K562 (cell line): Measurements from ENCODE around the gene CCDC159. TPM values are rescaled to one million over a fixed set of nuclear protein-coding genes. Genes with fewer than 3 reads are reported as not detected.

ENCODE experiments used
- ATAC-seq: fragments of 200-7000 bp; cut with Tn5 transposase; 3 replicates; pipeline ENCODE4 v1.9.1; 2020; ENCODE audit warnings: moderate library complexity
- BruUV-seq: library from RNA; stranded (reverse); fragments of 400-500 nt; replicated peaks from 2 replicates; lab custom pipeline; 2021; lab: Mats Ljungman, UMichigan
- CTCF ChIA-PET: fragments of 300-600 bp; formaldehyde crosslinking; extraction: SDS; loops from one replicate; lab custom pipeline; 2021; ENCODE audit warnings: low intra/inter-chr PET ratio; lab: Yijun Ruan, JAX
- POLR2A ChIA-PET: fragments of 300-600, 350-650 bp; sonication (Branson Sonifier 250); formaldehyde crosslinking; extraction: SDS; loops from one replicate; lab custom pipeline; 2021; ENCODE audit warnings: antibody characterized with exemption, inconsistent platforms; lab: Yijun Ruan, JAX
- DNase-seq, 4 experiments: peaks; one replicate each; pipeline versions ENCODE4 v3.0.0 to v3.0.0-alpha.2; 2011 to 2018; ENCODE audit warnings: low spot score in 3 of 4, mixed read lengths in 3 of 4; ENCODE audit errors: extremely low read depth in 1 of 4
- FAIRE-seq: peaks from 2 replicates; lab custom pipeline; 2011; peaks lifted over from hg19 to GRCh38; lab: Jason Lieb, UNC
- H2AFZ ChIP-seq: 2 replicates; pipeline ENCODE4 v1.6.0; 2011; ENCODE audit warnings: low read depth, low read length, control low read depth, inconsistent platforms
- H3K27ac ChIP-seq: fragments of 200-600 bp; 3 replicates; pipeline ENCODE4 v1.8.0; 2011; ENCODE audit warnings: low read depth, mild to moderate bottlenecking, control low read depth, inconsistent platforms, low read length, moderate library complexity, mixed read lengths; ENCODE audit errors: extremely low read depth
- H3K27me3 ChIP-seq, 2 experiments: fragments of 300-600 bp in 1 of 2; 2 replicates in 1 of 2; 3 replicates in 1 of 2; pipeline versions ENCODE4 v1.6.0 to v1.8.0; 2011; ENCODE audit warnings: inconsistent platforms in 2 of 2, low read length in 2 of 2, mild to moderate bottlenecking in 1 of 2, mixed read lengths in 1 of 2, moderate library complexity in 1 of 2; ENCODE audit not compliant: control insufficient read depth in 2 of 2, insufficient read depth in 2 of 2
- H3K36me3 ChIP-seq: fragments of 300-600 bp; 3 replicates; pipeline ENCODE4 v1.8.0; 2011; ENCODE audit warnings: mild to moderate bottlenecking, low read length, inconsistent platforms; ENCODE audit not compliant: control insufficient read depth, insufficient read depth
- H3K4me1 ChIP-seq, 2 experiments: fragments of 200-600 bp in 1 of 2; replicated peaks in 1 of 2; 2 replicates in 1 of 2; 3 replicates in 1 of 2; pipeline versions ENCODE4 v1.5.1 to v1.8.0; 2011; ENCODE audit warnings: inconsistent platforms in 2 of 2, low read length in 2 of 2, mild to moderate bottlenecking in 1 of 2, mixed read lengths in 1 of 2, moderate library complexity in 1 of 2; ENCODE audit not compliant: control insufficient read depth in 2 of 2, insufficient read depth in 2 of 2
- H3K4me2 ChIP-seq: 2 replicates; pipeline ENCODE4 v1.6.1; 2011; ENCODE audit warnings: low read length, control low read depth, inconsistent platforms, mixed read lengths; ENCODE audit not compliant: insufficient read depth
- H3K4me3 ChIP-seq: fragments of 200-600 bp; sonication (generic), shearing (Covaris generic); 2 replicates; pipeline ENCODE4 v1.5.1; 2016; ENCODE audit warnings: control low read depth, inconsistent platforms
- H3K79me2 ChIP-seq: fragments of 200-600 bp; 3 replicates; pipeline ENCODE4 v1.8.0; 2011; ENCODE audit warnings: low read length, inconsistent platforms; ENCODE audit not compliant: control insufficient read depth, insufficient read depth
- H3K9ac ChIP-seq, 2 experiments: 2 replicates each; pipeline versions ENCODE4 v1.6.0 to v1.6.1; 2011; ENCODE audit warnings: low read depth in 2 of 2, low read length in 2 of 2, control low read depth in 1 of 2, inconsistent platforms in 1 of 2, mild to moderate bottlenecking in 1 of 2, mixed read lengths in 1 of 2; ENCODE audit not compliant: insufficient read depth in 1 of 2
- H3K9me1 ChIP-seq: one replicate; pipeline ENCODE4 v1.6.0; 2011; ENCODE audit warnings: inconsistent platforms, mild to moderate bottlenecking, low read length, moderate library complexity; ENCODE audit not compliant: control insufficient read depth, insufficient read depth
- H3K9me3 ChIP-seq: replicated peaks from 2 replicates; pipeline ENCODE4 v1.5.1; 2011; ENCODE audit warnings: low read depth, low read length, inconsistent platforms; ENCODE audit not compliant: control insufficient read depth, insufficient read depth
- H4K20me1 ChIP-seq: replicated peaks from 2 replicates; pipeline ENCODE4 v1.6.1; 2011; ENCODE audit warnings: low read length, inconsistent platforms, mixed read lengths; ENCODE audit not compliant: control insufficient read depth, insufficient read depth
- ASH1L ChIP-seq: fragments of 450-650 bp; IDR thresholded peaks from 2 replicates; pipeline ENCODE4 v1.6.1; 2018; ENCODE audit warnings: borderline replicate concordance, mild to moderate bottlenecking, low read depth; ENCODE audit not compliant: partially characterized antibody
- E2F6 ChIP-seq, 2 experiments: IDR thresholded peaks; 2 replicates each; pipeline ENCODE4 v1.6.1; 2011; ENCODE audit warnings: borderline replicate concordance in 1 of 2, control low read depth in 1 of 2, low read depth in 1 of 2, low read length in 1 of 2, mild to moderate bottlenecking in 1 of 2, mixed read lengths in 1 of 2, moderate library complexity in 1 of 2; ENCODE audit not compliant: insufficient read depth in 1 of 2, insufficient read length in 1 of 2, poor library complexity in 1 of 2, severe bottlenecking in 1 of 2; ENCODE audit errors: extremely low read depth in 1 of 2
- ETV6 ChIP-seq, 3 experiments: fragments of 150-350 bp in 1 of 3; sonication (generic) in 1 of 3; formaldehyde crosslinking in 1 of 3; IDR thresholded peaks; 2 replicates each; pipeline versions ENCODE4 v1.6.1 to v1.8.0; 2014 to 2022; ENCODE audit warnings: borderline replicate concordance in 2 of 3, low read depth in 2 of 3, antibody characterized with exemption in 1 of 3, low read length in 1 of 3, mild to moderate bottlenecking in 1 of 3, missing genetic modification reagents in 1 of 3
- FIP1L1 ChIP-seq: fragments of 200-400 bp; formaldehyde crosslinking; IDR thresholded peaks from 2 replicates; pipeline ENCODE4 v1.6.1; 2018; ENCODE audit warnings: mild to moderate bottlenecking, low read depth, low read length; ENCODE audit not compliant: poor library complexity, severe bottlenecking
- FOSL1 ChIP-seq: fragments of 200-800 bp; sonication (Bioruptor generic); conservative IDR thresholded peaks from 2 replicates; pipeline ENCODE4 v1.6.1; 2016; ENCODE audit warnings: missing genetic modification characterization, missing compliant biosample characterization
- FOXK2 ChIP-seq, 2 experiments: fragments of 450-650 bp; IDR thresholded peaks in 1 of 2; conservative IDR thresholded peaks in 1 of 2; 2 replicates each; pipeline ENCODE4 v1.6.1; 2016; ENCODE audit warnings: low read depth in 2 of 2, mild to moderate bottlenecking in 1 of 2
- GATAD2B ChIP-seq: fragments of 450-650 bp; IDR thresholded peaks from 2 replicates; pipeline ENCODE4 v1.6.1; 2017; ENCODE audit warnings: mild to moderate bottlenecking, borderline replicate concordance
- GTF3C2 ChIP-seq: IDR thresholded peaks from 3 replicates; pipeline ENCODE4 v1.6.1; 2011; ENCODE audit warnings: borderline replicate concordance, mild to moderate bottlenecking, moderate library complexity; ENCODE audit not compliant: insufficient read length; ENCODE audit errors: extremely low read depth
- NFIX ChIP-seq: fragments of 250-450 bp; sonication (Bioruptor Pico); IDR thresholded peaks from 2 replicates; pipeline ENCODE4 v1.4.0; 2020; ENCODE audit warnings: low read depth, mild to moderate bottlenecking, moderate library complexity
- NRF1 ChIP-seq, 2 experiments: fragments of 450-650 bp; IDR thresholded peaks in 1 of 2; conservative IDR thresholded peaks in 1 of 2; 2 replicates each; pipeline ENCODE4 v1.6.1; 2014; ENCODE audit warnings: mild to moderate bottlenecking in 2 of 2
- PHF20 ChIP-seq: fragments of 450-650 bp; IDR thresholded peaks from 2 replicates; pipeline ENCODE4 v1.6.1; 2018; ENCODE audit not compliant: partially characterized antibody
- PTTG1 ChIP-seq: fragments of 450-650 bp; IDR thresholded peaks from 2 replicates; pipeline ENCODE4 v1.6.1; 2016; ENCODE audit warnings: low read depth, mild to moderate bottlenecking, missing genetic modification characterization, missing compliant biosample characterization
- TCF3 ChIP-seq: sonication (generic); formaldehyde crosslinking; IDR thresholded peaks from 2 replicates; pipeline ENCODE4 v1.4.0; 2020; ENCODE audit warnings: mild to moderate bottlenecking, missing genetic modification reagents
- ZNF184 ChIP-seq: sonication (generic); formaldehyde crosslinking; IDR thresholded peaks from 2 replicates; pipeline ENCODE4 v1.5.0; 2020; ENCODE audit warnings: missing genetic modification reagents
- ZNF431 ChIP-seq: sonication (generic); formaldehyde crosslinking; IDR thresholded peaks from 2 replicates; pipeline ENCODE4 v1.8.0; 2022; ENCODE audit warnings: mild to moderate bottlenecking, missing genetic modification reagents
- WGBS: fragments of 100-300 bp; shearing (Covaris generic); methylation state at CpG from one replicate; pipeline ENCODE4 v1.1.6; 2016; ENCODE audit warnings: low coverage, mixed read lengths; ENCODE audit not compliant: insufficient coverage; ENCODE audit errors: missing lambda C conversion rate; 5-methylcytosine and 5-hydroxymethylcytosine counted together
- in situ Hi-C: fragments of 300-500 bp; cut with MboI; formaldehyde crosslinking; loops from 4 replicates; pipeline ENCODE4 v1.15.0; 2018; ENCODE audit warnings: inconsistent platforms, mixed read lengths
- intact Hi-C: fragments of 100-400 bp; cut with micrococcal nuclease; formaldehyde crosslinking; loops from 2 replicates; pipeline ENCODE4 v1.14.2; 2022
- polyA plus RNA-seq, 8 experiments: library from polyadenylated mRNA; depleted of rRNA in 4 of 8; stranded (reverse) in 5 of 8; unstranded in 3 of 8; fragments of >200 nt; fragmentation: Nextera tagmentation in 2 of 8; fragmentation: Illumina TruSeq in 1 of 8; extraction: Ambion mirVana in 2 of 8; extraction: Trizol in 1 of 8; gene quantifications; 2 replicates each; pipeline versions ENCODE4 v1.2.1 to v1.2.3, GENCODE V29; 2011 to 2014; ENCODE audit warnings: inconsistent platforms in 1 of 8, missing spikeins in 1 of 8
- total RNA-seq, 7 experiments: library from RNA; depleted of rRNA in 6 of 7; stranded (reverse); fragments of >200 nt in 6 of 7; fragmentation: Illumina TruSeq in 2 of 7; extraction: Trizol in 2 of 7; gene quantifications; 2 replicates each; pipeline versions ENCODE4 v1.2.1 to v1.2.3, GENCODE V29; 2011 to 2021; ENCODE audit warnings: low replicate concordance in 1 of 7

Gene CCDC159
- total and polyA plus RNA-seq, 9 of the 15 experiments (the other 6 are each of a cell fraction or from before 2014, with no cell fraction given), result 0.68 to 10.1 (median 4.7) TPM

GRCh38 chr19:11367528-11367927 is 21.2 kb downstream of the CCDC159 start:
- no peak for DNase-seq
- Histone ChIP-seq H3K9me1 (no peaks in the 10 kb centered on the region), H3K4me3 (no peak overlapping the region)
- TF ChIP-seq ETV6 (IDR thresholded peaks at IDR 0.05; ENCODE audit: borderline replicate concordance in 1 of 2, low read depth in 2 of 2, low read length in 1 of 2) (no peak), ETV6 (CRISPR knock-in tag; IDR thresholded peaks at IDR 0.05; ENCODE audit: borderline replicate concordance) (no peak), ZNF431 (CRISPR knock-in tag) (no peak), FOXK2 (conservative IDR thresholded peaks at IDR 0.05 in 1 of 2, IDR thresholded peaks at IDR 0.05 in 1 of 2; ENCODE audit: low read depth in 2 of 2) (no peak), NRF1 (conservative IDR thresholded peaks at IDR 0.05 in 1 of 2, IDR thresholded peaks at IDR 0.05 in 1 of 2) (no peak), TCF3 (CRISPR knock-in tag) (no peak), FOSL1 (tag) (no peak), ZNF184 (CRISPR knock-in tag) (no peak), GATAD2B (no peak), NFIX (no peak), GTF3C2 (no peak), E2F6 (IDR thresholded peaks at IDR 0.05; ENCODE audit: borderline replicate concordance in 1 of 2, extremely low read depth in 1 of 2, insufficient read depth in 1 of 2, insufficient read length in 1 of 2, low read depth in 1 of 2, low read length in 1 of 2, poor library complexity in 1 of 2, severe bottlenecking in 1 of 2) (no peak), ASH1L (no peak), PTTG1 (no peak), PHF20 (no peak), FIP1L1 (no peak)
- TF ChIP-seq, all 486 proteins: peak for 0
- Histone ChIP-seq H3K27me3 (no peaks in the 10 kb centered on the region), H3K4me2 (no peak overlapping the region), H3K9ac (no peak overlapping the region), H3K79me2 (no peaks in the 10 kb centered on the region), H3K4me1 (peaks cover 0 to 9% of the 10 kb centered on the region in 2 experiments; a peak in 2 of 5 replicates), H3K9me3 (no peaks in the 10 kb centered on the region), H3K27ac (no peak overlapping the region), H2AFZ (no peak overlapping the region), H3K36me3 (peaks cover 6% of the 10 kb centered on the region; the same call in 1 of the 3 replicates), H4K20me1 (no peaks in the 10 kb centered on the region; the same call in 1 of the 2 replicates)
- ATAC-seq (no peak), FAIRE-seq (no peak)
- POLR2A ChIA-PET, result no interaction called here
- BruUV-seq, result no TSS peak
- 41% methylated on average over 2 of the region's 2 CpGs for WGBS
- CTCF ChIA-PET, result no interaction called here
- in situ Hi-C loops, result no loop called here
- intact Hi-C loops, result no loop called here
